T-helper 9 cell (primary cell): ENCODE measurements around the gene NRP1.
"Not testable (repeated sequence)": the region's sequence is repeated elsewhere in the genome, so short reads cannot be mapped to it uniquely, and the experiment has no call there.

Experiments
- DNase-seq: peaks from one replicate; pipeline ENCODE4 v3.0.0-alpha.2; 2020
- total RNA-seq, 2 donors: gene quantifications; one replicate each; lab custom pipeline; 2026; lab: John Stamatoyannopoulos, UW

The NRP1 gene
- total RNA-seq, result 0 to 0.28 reads per million in 2 donors

DNA sequence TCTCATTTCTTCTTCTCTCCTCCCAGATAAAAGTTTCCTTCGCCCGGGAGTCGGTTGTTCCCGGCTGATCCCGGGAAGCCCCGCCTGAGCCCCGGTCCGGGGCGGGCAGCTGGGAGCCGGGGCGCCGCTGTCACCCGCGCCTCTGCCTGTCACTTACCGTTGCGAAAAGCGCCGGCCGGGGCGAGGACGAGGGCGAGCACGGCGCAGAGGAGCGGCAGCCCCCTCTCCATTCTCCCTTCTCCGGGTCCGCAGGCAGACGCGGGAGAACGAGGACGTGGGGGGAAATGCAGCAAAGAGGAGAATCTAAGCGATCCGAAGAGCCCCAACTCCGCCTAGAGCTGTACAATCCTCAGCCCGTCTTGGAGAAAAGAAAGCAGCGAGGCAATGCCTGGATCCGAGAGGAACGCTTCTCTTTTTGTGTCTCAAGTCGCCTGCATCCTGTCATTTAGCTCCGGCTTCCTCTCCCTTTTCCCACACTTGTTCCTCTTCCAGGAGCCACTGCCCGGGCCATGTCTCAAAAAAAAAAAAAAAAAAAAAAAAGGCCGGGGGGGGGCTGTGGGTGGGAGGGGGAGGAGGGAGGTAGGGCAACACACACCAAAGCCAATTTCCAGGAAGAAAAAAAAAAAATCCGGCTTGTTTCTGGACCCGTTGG is at the start of gene NRP1:
Gene NRP1, minus strand, starts transcription at position 515 of the 652 bp plus-strand sequence. Its CDS starts 285 bp downstream, at position 230.
- DNase-seq, result no peak

DNA sequence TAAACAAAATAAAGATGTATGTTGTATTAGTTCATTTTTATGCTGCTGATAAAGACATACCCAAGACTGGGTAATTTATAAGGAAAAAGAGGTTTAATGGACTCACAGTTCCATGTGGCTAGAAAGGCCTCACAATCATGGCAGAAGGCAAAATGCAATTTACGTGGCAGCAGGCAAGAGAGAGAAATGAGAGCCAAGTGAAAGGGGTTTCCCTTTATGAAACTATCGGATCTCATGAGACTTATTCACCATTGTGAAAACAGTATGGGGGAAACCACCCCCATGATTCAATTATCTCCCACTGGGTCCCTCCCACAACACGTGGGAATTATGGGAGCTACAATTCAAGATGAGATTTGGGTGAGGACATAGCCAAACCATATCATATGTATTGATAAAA is 49.7 kb upstream of the NRP1 start:
- not testable (repeated sequence) for DNase-seq

DNA sequence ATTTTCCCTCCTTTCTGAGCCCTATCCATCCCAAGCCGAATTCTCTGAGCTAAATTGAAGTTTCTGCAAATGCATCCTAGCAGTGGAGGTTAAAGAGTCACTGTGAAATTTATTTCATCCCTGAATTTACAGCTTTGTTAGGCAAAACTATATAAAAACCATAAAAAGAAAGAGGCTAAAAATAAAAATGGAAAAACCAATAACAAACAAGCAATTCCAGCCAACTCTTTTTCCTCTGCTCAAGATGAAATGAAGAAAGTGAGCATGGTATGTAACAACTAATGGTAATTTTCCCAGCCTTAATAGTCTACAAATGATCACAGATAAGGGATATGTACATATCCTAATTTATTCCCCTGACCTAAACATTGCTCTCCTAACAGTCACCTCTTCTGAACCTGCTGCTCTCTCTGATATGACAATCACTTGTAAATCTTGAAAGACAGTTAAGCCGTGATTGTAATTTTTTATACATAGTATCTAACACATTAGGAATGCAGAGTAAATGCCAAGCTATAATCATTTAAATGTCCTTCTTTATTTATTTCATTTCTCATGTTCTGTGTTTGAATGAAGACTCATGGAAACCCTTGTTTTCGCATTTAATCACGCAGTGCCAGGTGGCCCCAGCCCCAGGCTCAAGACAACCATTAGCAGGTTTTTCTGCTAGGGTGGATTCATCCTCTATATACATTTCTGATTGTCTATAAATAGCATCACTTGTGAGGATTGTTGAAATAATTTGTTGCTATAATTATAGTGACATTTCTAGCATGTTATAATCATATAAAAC is 48.6 kb upstream of the NRP1 start:
- no peak for DNase-seq

DNA sequence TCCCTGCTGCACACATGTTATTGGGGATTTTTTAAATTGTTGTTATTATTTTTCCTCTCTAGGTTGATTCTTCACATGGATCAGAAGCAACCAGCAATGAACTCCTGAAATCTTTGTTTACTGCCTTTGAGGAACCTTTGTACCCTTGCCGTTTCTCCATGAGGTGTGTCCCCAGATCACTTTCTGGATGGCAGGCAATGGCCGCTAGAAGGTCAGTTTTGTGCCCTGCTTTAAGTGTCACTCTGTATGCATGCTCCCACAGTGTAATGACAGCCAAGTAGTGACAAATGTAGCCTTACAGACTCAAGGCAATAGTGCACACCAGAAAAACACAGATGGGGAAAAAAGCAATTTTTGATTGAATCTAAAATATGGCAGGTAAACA is 47.7 kb upstream of the NRP1 start:
- DNase-seq, result no peak

DNA sequence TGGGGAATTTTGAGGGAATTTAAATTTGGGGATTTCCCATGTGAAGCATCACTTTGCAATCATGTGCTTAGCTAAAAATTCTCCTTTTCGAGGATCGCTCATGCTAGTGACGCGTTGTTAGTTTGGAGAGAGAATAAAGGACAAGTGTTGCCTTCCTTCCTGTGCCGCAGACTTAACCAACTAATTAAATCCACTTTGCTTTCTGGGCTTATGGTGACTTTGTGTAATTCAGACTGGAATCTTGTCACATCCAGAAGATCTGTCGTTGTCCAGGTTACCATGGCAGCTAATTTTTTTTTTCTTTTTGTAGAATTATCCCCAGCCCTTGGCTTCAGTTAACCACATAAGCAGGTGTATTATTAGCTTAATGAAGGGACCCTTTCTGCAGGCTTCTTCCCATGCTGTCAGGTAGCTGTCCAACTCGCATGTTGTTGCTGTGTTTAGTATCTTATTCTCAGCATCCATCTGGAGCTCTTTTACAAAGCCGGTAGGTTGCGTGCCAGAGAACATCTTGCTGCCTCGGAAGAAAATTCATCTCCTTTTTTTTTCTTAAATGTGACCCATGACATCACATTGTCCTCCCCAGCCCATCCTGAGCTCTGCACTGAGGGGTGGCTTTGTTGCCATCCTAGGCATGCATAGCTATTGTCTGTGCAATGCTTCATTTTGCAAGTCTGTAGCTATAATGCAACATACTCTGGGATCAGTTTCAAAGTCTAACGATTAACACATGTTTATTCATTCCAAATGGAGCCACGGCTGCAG is 47.2 kb upstream of the NRP1 start:
- DNase-seq, result no peak

DNA sequence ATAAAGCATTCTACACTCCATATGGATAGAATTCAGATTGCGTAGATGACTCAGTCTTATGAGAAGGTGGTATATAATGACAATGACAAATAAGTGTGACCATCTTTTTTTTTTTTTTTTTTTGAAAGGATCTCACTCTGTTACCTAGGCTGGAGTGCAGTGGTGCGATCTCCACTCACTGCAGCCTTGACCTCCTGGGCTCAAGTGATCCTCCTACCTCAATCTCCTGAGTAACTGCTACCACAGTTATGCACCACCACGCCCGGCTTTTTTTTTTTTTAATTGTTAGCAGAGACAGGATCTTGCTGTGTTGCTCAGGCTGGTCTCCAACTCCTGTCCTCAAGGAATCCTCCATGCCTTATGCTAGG is 43.2 kb upstream of the NRP1 start:
- no peak for DNase-seq

DNA sequence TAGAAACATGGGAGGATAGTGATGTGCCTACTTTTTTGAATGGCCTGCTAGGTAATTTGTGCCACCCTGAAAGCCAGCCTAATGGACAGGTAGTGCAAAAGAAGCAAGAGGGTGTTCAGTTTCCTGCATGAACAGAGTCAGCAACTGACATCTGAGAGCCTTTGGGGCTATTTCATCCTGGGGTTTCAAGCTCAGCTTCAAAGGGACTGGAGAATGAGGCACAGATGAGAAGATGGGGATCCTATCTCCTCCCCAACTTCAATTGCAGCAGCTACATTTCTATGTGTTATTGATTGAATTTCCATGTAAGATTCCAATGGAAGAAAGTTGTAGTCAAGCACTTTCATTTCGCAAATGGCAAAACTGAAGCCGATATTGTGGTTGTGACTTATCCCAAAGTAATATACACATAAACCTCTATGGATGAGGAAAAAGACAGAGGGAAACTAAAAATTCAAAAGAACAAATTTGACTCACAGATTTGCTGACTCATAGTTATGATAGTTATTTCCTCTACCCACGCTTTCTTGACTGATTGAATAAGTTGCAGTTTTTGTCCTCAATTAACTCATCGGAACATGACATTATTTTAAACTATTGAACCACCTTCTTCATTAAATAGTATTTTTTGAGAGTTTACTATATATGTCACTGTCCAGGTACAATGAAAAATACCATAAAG is 42.6 kb upstream of the NRP1 start:
- no peak for DNase-seq

DNA sequence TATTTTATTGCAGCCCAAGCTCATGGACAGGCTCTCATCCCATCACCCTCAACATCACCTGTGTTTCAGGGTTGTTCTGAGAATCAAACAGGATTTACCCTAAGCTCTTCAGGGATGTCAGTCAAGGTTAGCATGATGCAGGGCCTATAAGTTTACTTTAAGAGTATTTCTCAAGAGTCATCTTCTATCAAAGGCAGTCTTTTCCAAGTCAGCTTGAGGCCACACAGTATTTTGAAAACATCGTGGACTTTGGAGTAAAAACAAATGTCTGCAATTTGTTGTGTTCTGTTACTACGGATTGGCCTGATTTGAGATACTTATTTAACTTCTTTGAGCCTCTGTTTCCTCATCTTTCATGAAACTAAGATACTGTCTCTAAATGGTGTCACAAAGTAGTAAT is 42.0 kb upstream of the NRP1 start:
- DNase-seq, result no peak

DNA sequence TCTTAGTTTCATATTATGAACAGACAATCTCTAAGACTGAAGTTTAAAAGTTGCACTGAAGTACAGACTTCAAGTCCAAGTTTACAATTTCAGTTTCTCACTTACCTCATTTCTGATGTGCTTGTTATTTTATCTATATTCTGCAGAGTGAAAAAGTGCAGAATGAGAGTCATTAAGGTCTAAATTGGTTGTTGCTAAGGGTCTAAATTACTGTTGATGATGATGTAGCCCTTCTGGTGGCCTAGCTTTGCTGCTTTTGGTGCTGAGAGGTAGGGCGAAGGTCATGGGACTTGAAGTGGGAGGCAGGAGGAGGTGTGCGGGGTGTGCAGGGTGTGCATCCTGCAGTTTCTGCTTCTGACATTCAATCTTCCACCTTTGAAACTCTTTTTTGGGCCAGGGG is 38.8 kb upstream of the NRP1 start:
- DNase-seq, result no peak

DNA sequence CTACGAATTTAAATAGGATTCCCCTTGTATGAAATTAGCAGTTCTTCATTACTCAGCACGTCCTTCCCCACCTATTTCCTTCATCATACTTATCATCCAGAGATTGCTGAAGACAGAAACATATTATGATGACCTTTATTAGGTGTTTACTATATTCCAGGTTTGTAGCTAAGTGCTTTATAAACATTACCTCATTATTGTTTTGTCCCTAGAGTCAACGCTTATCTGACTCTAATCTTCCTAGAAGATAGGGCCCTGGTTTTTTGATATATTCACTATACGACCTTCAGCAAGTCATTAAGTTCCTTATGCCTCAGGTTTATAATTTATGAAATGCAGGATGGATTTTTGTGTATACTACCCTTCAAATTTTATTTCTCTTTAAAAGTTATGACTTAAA is 36.8 kb upstream of the NRP1 start:
- no peak for DNase-seq

DNA sequence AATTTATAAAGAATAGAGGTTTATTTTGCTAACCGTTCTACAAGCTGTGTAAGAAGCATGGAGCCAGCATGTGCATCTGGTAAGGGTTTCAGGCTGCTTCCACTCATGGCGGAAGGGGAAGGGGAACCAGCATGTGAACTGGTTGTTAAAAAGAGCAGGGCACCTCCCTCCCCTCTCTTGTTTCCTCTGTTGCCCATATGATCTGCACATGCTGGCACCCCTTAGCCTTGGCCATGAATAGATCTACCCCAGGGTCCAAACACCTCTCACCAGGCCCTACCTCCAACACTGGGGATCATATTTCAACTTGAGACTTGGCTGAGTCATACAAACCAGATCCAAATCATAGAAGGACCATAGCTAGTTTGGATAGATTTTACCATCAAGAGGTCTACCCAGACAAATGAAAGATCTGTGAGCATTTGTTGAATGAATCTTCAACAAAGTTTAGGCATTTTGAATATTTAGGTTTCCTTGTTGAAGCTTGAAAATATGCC is 36.0 kb upstream of the NRP1 start:
- DNase-seq, result no peak

DNA sequence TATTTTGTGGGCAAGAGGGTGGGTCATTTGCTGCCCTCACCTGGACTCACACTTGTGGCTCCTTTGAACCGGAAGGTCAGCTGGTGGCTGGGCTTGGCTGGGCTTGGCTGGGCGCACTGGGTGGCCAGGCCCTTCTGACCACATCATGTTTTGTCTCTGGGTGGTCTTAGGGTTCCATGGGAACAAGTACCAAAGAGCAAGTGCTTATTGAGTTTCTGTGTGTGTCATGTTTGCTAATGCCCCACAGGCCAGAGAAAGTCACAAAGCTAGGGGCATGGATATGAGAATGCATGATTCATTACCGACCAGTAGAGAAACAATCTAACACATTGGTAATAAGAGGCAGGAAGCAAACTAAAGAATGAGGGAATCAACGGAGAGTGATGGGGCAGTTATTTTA is 33.6 kb upstream of the NRP1 start:
- no peak for DNase-seq

DNA sequence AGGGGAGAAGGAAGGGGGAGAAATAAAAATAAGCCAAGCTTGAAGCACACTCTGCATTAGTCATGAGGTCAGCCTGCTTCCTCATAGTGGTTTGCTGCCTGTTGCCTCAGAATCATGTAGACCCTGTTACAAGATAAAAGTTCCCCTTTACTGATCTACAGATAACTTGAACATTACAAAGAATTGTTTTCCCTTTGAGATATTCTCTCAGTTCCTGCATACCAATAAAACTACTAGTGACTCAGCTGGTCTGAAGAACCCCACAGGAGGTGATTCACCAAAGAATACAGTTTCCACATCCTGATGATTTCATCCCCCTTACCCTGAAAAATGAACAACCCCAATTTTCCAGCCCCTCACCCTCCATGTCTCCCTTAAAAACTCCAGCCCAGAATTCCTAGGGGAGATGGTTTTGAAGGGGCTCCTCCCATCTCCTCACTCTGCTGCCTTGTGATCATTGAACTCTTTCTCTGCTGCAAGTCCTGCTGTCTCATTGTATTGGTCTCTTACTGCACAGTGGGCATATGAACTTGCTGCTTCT is 31.5 kb upstream of the NRP1 start:
- DNase-seq, result no peak

DNA sequence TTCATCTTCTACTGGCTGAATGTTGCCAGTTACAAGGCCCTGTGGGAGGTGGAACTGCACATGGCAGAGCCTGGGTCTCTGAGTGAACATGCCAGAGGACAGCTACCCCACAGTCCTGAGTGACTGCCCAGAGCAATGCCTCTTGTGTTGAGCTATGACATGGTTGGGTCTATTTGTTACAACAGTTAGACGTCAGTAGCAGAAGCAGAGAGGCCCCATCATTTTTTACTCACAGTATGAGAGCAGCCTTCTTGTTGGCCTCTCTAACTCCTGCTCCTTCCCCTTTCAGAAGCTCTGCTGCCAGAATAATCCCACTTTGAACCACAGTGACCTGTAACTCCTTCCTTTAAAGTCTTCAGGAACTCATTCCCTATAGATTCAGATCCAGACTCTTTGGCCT is 30.8 kb upstream of the NRP1 start:
- DNase-seq, result no peak

DNA sequence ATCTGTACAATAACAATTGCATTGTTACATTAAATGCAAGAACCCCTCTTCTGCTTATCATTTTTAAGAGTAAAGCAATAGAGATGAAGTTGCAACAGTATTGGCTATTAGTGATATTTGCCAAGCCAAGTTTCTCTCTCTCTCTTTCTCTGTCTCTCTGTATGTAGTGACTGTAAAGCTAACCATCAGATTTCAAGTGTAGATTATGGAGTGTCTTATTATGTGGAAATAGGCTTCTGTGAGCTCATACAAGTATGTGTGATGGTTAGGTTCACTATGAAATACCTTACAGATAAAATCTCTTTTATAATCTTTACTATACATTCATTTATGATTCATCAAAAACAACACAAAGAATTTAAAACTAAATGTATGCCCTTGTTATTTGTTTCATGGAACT is 28.6 kb upstream of the NRP1 start:
- DNase-seq, result no peak

DNA sequence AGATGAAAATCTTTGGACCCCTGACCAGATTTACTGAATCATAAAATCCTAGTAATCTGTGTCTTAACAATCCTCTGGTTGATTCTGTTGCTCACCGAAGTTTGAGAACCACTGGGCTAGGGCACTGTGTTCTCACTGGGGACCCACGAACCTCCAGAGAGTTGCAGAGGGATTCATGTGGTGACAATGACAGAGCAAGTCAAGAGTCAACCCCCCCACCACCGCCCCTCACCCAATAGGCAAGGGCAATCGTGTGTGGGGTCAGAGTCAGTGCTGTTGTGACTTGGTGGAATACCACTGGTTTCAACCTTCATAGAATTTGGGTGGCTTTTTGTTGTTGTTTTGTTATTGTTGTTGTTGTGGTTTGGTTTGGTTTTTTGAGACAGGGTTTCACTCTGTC is 23.5 kb upstream of the NRP1 start:
- DNase-seq, result no peak

DNA sequence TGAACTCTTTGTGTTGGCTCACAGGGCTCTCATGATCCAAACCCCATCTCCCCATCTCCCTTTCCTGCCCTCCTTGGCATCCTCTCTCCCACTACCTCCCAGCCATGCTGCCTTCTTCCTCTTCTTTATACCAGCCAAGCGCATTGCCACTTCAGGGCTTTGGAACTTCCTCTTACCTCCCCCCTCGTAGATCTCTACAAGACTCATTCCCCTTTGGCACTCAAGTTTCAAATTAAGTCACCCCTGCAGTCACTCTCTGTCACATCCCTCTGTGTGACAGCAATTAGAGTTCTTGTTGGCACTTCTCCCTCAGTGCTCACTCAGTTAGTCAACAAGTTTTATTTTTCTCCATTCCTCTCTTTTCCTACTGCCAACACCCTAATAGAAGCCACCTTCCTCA is 20.8 kb upstream of the NRP1 start:
- no peak for DNase-seq

DNA sequence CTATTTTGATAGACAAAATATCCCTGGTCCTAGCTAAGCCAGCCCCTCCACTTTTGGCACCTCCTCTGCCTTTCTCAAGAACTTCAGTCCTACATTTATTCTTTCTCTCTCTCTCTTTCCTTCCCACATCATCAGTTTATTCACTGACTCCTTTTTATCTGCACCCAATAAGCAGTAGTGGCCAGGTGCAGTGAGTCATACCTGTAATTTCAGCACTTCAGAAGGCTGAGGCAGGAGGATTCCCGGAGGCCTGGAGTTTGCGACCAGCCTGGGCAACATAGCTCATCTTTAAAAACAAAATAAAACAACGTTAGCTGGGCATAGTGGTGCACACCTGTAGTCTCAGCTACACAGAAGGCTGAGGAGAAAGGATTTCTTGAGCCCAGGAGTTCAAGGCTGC is 19.4 kb upstream of the NRP1 start:
- no peak for DNase-seq

DNA sequence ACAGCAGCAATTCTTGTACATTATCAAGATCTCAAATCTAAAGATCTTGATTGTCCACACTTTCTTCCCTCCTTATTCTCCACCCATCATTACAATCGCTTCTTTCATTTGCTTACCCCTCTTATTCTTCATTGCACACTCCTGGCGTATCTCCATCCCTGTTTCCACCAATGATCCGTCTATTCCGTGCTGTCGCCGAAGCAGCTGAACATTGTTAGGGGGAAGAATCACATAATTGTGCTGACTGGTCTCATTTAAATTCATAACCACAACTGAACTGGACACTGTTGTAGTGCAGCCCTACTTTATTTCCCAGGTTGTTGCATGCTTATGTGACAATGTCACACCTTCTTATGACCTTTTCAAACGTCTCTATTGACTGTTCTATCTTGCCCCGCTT is 18.9 kb upstream of the NRP1 start:
- no peak for DNase-seq

DNA sequence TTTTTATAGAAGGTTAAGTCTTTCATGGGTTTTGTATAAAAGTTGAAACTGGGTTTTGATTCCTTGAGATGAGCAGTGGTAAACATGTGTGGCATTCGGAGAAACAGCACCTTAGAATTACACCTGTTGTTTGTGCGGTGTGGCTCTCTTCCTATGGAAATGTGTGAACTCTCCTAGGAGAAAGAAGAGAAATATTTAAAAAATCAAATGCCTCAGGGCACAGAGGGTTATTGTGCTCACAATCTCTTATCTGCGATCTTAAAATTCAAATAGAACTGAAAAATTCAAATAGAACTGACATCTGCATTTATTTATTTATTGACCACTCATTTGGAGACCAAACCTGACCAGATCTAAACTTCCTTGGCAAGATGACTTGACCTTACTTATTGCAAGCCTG is 18.1 kb upstream of the NRP1 start:
- no peak for DNase-seq

DNA sequence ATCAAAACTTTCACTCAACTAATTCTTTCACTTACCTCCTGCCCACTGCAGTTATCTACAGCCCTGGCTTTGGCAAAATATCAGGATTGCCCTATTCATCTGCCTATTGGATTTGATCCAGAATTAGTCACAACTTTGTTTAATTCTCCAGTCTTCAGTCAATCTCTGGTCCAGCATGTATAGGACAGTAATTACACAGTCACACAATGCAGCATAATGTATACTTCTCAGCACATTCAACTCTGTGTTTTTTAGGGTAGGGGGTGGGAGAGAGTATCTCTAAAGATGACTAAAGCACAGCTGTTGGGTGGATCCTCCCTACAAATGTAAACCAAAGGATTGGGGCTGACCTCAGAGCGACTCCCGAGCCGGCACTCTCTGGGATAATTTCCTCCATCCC is 17.7 kb upstream of the NRP1 start:
- no peak for DNase-seq

DNA sequence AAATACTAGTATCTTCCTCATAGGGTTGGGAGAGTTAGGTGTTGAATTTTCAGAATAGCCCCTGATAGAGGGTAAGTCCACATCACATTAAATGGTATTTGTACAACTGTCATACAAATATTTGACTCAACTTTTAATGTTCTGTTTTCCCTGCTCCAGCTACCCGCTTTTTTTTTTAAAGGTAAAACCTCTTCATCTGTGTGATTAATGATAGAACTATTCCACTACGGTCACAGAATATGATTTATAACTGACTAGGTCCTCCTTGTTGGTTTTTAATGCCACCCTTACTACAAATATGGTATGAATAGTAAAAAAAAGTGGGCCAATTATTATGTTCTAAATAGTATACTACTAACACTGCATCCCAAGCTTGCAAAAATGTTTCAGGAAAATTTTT is 15.6 kb upstream of the NRP1 start:
- DNase-seq, result no peak

DNA sequence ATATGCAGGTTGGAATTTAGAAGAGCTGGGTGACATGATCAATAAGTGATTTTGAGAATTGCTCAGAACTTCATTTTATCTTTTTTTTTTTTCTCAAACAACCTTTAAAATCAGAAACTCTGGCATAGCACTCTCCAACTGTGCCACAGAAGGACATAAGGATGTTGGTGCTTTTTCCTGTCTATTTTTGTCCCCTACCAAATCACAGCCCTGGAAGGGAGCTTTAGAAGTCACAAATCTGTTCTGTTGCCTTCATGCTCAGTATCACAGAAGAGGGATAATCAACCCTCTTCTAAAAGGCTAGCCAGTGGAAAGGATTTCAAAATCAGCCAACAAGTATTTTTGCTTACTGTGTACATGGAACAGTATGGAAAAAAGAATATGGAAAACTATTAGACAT is 14.8 kb upstream of the NRP1 start:
- DNase-seq, result no peak
